ENCODE measurements around the gene ESR2.
A peak's percentile ranks its signal among the peaks of the same experiment; 100 is the strongest.
"Not testable (repeated sequence)": the region's sequence is repeated elsewhere in the genome, so short reads cannot be mapped to it uniquely, and the experiment has no call there.

Gene ESR2

DNA sequence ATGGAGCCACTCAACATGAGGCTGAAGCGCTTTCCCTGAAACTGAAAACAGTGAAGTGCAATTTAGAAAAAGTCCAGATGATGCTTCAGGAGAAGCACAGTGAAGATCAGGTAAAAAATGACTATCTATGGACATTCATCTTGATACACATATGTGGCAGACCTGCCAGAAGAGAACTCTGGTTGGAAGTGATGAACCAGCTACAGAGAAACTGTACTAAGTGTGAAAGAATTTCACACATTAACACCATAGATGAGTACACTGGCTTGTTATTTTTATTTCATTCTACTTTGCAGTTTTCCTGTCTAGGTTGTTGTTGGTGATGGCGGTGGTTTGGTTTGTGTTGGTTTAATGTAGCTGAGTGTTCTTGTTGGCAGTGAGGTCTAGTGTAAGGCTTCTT, 174.7 kb downstream of the ESR2 start:
- DNase-seq: no peak

DNA sequence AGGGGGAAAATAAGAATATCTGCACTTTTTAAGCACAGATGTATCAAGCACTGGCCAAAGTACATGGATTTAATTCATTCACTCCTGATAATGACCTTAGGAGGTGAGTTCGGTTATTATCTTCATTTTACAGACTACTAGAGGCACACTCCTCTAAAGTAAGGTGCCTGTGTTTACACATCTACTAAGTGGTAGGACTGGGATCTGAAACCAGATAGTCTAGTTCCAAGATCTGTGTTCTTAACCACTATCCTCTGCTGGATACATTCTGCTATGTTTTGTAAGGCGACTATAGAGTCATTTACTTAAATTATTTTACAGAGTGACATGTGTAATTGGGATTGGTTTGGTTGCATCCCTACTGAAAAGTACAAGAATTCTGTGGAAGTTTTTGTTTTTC, 175.3 kb downstream of the ESR2 start:
- DNase-seq: no peak

DNA sequence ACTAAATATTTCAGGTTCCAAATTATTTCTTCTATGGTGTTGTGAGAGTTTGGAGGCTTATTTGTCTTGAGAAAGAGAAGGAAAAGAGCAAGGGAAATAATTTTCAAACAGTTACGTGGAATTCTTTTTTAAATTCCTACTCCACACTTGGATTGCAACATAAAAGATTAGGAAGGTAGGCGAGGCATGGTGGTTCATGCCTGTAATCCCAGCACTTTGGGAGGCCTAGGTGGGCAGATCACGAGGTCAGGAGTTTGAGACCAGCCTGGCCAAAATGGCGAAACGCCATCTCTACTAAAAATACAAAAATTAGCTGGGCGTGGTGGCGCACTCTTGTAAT, 175.8 kb downstream of the ESR2 start:
- not testable (repeated sequence) for DNase-seq

DNA sequence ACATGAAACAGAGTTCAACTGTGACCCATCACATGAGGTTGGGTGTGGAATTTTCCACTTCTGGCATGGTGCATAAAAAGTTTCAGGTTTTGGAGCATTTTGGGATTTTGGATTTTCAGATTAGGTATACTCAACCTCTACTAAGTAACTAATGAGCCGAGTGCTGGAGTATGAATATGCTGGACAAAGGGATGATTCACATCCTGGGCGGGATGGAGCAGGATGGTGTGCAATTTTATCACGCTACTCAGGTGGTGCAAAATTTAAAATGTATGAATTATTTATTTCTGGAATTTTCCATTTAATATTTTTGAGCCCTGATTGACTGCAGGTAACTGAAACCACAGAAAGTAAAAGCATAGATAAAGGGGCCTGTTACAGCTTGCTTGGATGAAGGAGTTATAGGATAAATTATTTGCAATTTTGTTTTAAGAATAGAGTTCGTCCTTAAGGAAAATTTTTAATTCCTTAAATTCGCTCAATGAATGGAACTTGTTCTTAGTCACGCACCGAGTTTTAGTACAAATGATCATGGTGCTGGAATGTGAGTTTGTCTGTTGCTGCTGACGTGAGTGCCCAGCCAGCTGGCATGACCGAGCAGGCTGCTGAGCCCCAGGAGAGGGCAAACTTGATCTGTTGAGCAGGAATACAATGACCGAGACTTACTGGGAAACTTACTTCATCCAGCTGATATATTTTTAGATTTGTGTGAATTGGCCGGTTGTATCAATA, 176.3 kb downstream of the ESR2 start:
- no peak for DNase-seq

DNA sequence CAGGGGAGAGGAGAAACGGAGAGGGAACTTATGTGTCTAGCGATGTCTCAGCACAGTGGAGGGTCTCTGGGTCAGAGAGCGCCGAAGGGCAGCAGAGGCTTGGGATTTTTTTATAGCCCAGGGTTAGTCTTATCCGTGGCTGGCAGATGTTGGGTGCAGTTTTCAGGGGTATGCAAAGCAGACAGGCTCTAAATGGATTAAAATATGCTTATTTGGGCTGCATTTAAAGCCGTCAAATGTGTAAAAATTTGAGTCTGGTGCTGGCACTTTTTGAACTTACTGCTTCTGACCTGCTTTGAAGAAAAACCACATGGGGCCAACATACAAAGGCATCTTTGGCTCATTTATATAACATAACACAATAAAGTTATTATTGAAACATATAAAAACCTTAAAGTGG, 178.8 kb downstream of the ESR2 start:
- no peak for DNase-seq

DNA sequence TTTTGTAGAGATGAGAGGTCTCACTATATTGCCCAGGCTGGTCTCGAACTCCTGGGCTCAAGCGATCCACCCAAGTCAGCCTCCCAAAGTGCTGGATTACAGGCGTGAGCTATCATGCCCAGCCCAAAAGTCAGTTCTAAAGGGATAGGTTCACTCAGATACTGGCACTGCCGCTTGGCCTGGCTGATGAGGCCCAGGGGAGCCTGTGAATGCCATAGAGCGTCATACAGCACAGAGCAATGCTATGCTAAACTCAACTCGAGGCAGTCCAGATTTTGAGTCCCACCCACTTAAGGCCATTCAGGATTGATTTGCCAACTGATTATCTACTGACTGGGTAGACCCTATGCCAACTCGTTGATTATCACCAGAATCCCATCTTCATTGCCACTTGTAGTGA, 179.4 kb downstream of the ESR2 start:
- no peak for DNase-seq

DNA sequence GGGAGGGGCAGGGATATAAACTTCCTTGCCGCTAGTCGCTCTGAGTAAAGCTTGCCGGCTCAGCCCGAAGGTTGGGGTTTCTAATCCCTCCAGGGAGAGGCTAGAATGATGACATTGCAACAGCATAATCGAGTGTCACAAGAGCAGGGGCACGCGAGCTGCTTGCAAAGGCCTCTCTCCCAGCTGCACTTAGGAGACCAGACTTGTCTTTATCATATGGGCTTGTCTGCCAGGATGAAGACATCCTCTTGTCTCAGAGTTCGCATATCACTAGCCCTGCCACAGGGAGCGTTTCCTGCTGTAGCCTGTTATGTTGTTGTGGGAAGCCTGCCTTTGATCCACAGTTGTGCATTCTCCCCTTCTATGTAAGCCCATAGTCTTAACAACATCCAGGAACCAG, 180.0 kb downstream of the ESR2 start:
- no peak for DNase-seq

DNA sequence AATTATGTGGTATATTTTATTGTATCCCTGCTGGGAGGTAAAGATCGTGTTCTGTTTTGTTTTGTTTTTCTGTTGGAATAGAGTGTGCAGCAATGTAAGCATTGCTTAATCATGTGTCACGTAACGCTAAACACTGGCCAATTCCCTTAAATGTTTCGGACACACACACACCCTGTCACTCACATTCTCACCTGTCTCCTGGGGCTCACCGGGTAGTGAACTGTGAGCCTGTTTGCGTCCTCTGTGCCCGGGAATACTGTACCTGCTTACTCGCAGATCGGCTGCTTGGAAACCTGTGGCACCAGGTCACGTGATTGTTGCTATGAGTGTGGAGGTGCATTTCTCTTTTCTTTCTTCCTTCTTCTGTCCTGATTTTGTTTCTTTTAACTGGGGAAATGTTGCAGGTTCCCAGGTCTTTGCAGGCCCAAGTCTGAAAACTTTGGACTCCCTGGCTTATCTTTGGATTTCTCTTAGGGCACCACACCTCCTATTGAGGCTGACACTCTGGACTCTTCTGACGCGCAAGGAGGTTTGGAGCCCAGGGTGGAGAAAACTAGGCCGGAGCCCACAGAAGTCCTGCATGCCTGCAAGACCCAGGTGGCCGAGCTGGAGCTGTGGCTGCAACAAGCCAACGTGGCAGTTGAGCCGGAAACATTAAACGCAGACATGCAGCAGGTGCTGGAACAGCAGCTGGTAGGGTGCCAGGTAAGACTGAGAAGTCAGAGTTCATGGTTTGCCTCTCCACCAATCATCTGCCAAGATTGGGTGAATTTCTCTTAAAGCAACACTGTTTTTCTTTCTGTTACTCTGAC, 181.1 kb downstream of the ESR2 start:
- no peak for DNase-seq

DNA sequence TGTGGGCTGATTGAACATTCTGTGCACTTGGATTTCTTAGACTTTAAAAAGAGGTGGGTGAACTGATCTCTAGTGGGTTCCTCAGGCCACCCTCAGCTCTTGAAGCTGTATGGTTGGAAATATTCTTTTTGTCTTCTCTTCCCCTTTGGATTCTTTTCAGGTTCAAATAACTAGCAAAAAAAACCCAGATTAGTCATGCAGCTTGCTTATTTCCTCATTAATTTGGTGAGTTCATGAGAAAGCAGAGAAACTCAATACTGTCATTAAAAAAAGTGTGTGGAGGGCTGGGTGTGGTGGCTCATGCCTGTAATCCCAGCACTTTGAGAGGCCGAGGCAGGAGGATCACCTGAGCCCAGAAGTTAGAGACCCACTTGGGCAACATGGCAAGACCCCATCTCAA, 183.4 kb downstream of the ESR2 start:
- no peak for DNase-seq

DNA sequence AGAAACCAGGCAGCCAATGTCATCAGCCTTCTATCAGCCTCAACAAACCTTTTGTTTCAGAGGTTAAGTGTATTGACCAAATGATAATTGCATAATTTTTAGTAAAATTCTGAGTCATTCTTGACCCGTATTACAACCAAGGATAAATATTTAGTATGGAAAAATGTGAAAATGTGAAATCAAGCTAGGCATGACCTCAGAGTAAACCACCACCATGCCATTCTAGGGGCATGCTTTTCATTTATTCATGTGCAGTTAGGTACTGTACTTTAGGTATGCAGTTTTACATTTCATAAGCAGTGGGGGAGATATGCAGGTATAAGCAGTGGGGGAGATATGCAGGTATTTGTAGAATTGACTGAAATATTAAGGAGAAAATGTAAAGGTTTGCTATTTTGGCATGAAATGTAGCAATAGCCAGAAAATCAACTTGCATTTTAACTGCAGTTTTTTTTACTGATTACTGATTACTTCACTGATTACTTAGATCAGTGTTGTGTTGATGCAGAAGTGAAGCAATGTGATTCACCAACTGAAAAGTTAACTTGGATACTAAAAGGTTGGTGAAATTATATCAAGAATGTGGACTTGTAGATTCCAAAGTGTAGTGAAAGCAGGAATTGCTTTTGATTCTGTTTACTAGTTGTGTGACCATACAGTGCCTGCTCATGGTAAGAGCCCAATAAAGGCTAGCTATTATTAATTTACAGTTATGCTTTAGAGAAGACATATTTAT, 184.2 kb downstream of the ESR2 start:
- DNase-seq: no peak

DNA sequence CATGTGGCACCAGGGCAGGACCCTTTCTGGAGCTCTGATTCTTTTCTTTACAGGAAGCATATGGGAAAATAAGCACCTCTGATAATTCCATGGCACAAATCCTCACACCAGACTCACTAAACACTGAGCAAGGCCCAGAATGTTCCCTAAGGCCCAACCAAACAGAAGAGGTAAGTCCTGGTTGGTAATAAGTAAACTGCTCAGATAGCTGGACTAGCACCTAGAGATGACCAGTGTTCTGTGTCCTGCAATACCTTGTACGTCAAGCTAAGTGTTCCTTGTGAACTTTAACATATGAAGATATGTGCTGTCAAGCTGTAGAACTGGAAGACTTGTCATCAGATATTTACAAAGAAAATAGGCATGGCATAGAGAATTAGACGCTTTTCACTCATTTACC, 186.7 kb downstream of the ESR2 start:
- no peak for DNase-seq

DNA sequence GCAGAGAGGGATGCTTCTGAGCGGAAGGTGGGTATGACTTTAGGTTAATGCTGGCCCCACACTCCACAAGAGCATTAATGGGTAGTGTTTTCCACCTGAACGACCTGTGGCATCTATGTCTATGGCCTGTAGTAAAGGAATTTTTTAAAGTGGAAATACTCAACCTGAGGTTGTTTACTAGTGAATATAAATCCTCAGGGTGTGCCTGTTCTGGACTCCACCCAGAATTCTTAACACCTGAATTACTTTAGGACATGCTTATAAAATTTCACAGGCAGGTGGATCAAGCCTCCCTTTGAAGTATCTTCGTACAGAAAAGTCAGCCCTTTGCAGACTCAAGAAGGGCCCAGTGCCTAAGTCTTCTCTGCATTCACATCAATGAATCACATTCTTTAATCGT, 196.1 kb downstream of the ESR2 start:
- DNase-seq: no peak

DNA sequence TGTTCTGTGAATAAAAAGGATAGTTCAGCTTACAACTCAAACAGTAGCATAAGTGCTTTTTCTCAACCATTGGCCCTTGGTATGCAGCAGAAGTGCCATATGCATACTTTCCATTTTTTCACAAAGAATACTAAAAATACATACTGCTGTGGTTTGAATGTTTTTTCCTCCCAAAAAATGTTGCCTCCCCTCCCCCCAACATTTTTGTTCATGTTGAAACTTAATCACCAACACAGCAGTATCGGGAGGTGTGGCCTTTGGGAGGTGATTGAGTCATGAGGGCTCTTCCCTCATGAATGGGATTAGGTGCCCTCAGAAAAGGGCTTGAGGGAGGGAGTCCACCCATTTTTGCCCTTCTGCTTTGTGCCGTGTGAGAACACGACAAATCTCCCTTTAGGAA, 198.6 kb downstream of the ESR2 start:
- DNase-seq: no peak

DNA sequence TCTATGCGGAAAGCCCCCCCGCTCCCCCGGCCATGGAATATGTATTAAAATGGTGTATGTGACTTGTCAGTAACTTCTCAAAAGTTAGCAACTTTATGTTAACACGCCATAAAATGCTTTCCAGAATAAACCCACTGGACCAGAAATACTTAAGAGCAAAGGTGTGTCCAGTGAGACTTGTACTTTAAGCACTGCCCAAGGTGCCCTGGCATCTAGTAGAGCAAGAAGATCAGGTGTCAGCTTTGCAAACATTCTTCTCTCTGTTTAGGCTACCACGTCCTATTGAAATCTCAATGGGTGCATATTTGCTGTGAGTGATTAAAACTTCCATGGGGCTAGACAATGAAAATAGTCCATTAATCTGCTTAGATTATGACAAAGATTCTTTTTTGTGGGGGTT, 201.2 kb downstream of the ESR2 start:
- DNase-seq: no peak

DNA sequence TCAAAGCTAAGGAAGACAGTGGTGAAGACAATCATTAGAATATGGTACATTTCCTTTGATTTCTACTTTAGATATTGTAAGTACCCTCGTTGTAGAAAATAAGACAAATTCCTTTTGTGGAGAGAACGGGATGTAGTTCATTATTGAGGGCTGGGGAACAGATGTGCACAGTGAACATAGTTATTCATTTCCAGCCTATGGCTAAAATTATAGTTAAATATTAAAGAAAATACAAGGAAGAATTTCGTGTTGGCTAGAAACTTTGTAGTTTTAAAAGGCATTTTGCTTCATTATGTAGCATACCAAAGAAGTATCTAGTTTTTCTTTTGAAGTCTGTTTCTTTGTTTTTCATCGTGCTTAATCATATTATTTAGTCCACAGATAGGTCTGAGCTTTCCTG, 201.8 kb downstream of the ESR2 start:
- DNase-seq: no peak

DNA sequence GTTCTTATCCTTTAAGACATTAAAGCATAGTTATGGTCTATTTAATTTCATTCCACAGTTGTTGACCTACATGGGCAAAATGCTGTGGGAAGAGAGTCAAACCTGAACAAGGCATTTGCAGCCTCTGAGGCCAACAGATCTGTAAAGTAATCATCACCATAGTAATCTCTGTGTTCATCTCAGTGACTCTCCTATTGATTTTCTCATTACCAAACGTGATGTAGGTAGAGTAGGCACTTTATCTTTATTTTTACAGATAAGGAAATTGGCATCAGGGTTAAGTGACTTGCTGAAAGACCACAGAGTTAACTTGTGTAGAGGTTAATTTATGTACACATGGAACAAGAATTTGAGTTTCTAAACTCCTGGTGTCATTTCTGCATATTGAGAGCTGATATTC, 203.0 kb downstream of the ESR2 start:
- no peak for DNase-seq

DNA sequence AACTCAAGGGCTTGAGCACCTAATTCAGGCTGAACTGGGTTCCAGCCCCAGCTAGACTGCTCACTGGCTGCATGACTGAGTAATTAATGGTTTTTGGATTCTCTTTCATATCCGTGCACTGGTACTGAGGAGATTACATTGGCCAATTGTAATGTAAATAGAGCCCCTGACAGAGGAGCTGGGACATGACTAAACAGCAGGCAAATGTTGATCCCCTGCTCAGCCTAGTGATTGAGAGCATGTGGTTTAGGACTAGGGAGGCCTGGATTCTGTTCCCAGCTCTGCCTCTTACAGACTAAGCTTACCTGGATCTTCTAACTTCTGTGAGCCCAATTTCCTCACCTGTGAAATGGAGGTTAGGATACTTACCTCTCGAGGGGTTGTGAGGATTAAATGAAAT, 204.3 kb downstream of the ESR2 start:
- peak in 1 of 2 experiments; percentile 10 for DNase-seq

DNA sequence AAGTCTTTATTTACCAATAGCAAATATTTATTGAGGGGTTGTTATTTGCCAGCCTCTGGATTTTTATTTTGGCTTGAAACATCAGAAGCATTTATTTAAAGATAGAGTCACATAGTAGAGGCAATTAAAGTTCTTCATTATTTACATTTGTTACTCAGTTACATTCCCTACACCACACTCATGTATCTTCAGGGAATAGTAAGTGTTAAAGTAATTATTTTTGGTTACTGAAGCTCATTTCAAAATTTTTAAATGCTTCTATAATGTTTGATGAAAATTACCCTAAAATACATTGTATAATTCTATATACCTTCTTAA, 205.6 kb downstream of the ESR2 start:
- DNase-seq: no peak

DNA sequence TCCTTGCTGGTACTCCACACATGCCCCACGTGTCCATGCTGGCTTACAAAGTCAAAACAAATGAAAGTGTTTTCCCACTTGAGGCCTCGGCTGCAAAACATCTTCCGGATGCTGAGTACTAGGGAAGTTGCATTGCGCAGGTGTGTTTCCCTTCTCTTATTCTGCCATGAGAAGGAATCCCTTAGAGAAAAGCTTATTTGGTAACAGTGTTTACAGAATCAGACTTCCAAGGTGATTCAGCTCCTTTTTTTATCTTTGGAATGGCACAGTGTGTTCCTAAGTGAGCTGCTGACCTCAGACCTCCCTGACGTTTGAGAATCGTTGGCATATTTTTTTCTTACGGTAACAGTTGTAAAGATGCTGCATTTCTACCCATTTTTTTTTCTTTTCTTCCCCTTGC, 211.3 kb downstream of the ESR2 start:
- DNase-seq: no peak

DNA sequence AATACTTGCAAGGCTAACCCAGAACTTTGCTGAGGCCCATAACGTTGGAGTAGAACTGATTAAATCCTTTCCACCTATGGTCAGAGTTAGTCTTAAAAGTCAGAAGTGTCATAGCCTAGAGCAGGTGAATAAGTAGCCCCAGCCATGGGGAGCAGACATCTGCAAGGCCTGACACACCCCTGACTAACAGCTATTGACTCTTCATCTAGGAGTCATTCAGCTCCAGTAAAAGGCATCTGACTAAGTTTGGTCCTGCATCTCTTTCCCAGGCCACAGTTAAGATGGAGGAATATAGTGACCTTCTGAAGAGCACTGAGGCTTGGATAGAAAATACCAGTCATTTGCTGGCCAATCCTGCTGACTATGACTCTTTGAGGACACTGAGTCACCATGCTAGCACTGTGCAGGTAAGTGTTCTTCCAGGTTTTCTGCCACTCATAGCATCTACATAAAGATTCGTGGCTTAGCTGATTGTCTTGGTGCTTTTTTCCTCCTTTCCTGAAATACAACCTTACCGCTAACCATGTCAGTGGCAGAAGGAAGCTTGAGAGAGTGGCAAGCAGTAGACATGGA, 212.9 kb downstream of the ESR2 start:
- DNase-seq: no peak

DNA sequence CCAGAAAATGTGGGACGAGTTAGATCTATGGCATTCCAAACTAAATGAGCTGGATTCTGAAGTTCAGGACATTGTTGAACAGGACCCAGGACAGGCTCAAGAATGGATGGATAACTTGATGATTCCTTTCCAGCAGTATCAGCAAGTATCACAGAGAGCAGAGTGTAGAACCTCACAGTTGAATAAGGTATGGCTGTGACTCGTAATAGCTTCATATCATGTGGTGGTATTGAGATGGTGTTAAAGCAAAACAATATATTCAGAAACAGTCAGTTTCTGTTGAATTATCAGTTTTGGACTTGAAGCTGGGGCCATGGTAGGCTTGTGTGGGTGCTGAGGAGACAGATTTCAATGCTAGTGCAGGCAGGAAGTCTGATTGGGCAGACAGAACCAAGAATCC, 213.7 kb downstream of the ESR2 start:
- DNase-seq: no peak

DNA sequence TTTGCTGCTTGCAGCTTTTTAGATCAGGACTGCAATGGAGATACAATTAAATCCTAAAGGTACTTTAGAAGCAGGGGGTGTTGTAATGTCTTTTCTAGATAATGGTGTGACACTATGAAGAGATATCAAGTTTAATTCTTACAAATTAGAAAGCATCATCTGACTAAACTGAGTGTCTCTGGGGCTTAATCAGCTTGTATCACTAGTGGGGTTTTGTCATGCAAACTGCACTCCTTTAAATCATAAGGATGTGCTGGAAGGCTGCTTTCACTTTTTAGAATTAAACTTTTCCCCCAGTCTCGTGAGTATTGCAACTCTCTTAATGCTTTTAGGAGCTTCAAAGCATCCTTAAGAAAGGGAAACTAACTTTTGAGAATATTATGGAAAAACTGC, 218.6 kb downstream of the ESR2 start:
- no peak for DNase-seq

DNA sequence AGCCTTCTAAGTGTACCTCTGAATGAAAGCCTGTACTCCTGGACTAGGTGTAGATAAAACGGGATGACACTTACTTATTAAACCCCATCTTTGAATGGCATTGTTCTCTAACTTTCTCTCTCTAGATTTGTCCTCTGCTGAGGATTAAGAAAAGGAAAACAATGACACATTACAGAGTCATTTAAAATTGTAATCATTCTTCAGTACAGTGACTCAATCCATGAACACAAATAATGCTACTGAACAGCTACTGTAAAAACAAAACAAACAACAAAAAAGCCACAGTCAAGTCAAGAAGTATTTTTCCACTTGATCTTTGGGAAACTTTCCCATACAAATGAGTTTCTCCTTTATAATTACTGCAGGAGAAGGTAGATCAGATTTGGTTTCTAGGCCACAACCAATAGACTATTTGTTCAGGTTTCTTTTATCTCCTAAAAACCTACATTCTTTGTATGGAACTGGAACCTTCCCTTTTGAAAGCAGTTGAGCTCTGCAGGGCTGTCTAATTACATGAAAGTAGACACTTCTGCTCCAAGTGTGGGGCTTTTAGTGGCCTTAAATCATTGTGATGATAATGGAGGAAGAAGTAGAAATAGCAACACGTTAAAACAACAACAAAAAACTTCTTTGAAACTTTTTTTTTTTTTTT, 219.1 kb downstream of the ESR2 start:
- no peak for DNase-seq
